ENCODE data around the gene SLC49A4.

Gene SLC49A4

GRCh38 chr3:122916580-122916979, 121.7 kb downstream of the SLC49A4 start:
- TF ChIP-seq ZNF274 (IDR thresholded peaks at IDR 0.05; ENCODE audit: low read depth, low read length): no peak
- no peak overlapping the region for H3K4me3 ChIP-seq (ENCODE audit: low read length)

GRCh38 chr3:122917412-122917811, 122.5 kb downstream of the SLC49A4 start:
- H3K4me3 ChIP-seq (ENCODE audit: low read length): no peak overlapping the region
- no peak for TF ChIP-seq ZNF274 (IDR thresholded peaks at IDR 0.05; ENCODE audit: low read depth, low read length)

GRCh38 chr3:122918576-122919290, 123.9 kb downstream of the SLC49A4 start:
- no peak overlapping the region for H3K4me3 ChIP-seq (ENCODE audit: low read length)

GRCh38 chr3:122919291-122919610, 124.4 kb downstream of the SLC49A4 start:
- no peak for TF ChIP-seq ZNF274 (IDR thresholded peaks at IDR 0.05; ENCODE audit: low read depth, low read length)
- H3K4me3 ChIP-seq (ENCODE audit: low read length): no peak overlapping the region

More at GRCh38 chr3:122918576-122919290, 123.9 kb downstream of the SLC49A4 start:
- no peak for TF ChIP-seq ZNF274 (IDR thresholded peaks at IDR 0.05; ENCODE audit: low read depth, low read length)

GRCh38 chr3:122920986-122921385, 126.1 kb downstream of the SLC49A4 start:
- TF ChIP-seq ZNF274 (IDR thresholded peaks at IDR 0.05; ENCODE audit: low read depth, low read length): no peak
- no peak overlapping the region for H3K4me3 ChIP-seq (ENCODE audit: low read length)

- no peak for TF ChIP-seq ZNF274 (IDR thresholded peaks at IDR 0.05; ENCODE audit: low read depth, low read length)
- no peak overlapping the region; the same call in 1 of the 2 replicates for H3K4me3 ChIP-seq (ENCODE audit: low read length)
Measured at GRCh38 chr3:122921791-122922651, 127.2 kb downstream of the SLC49A4 start.

- TF ChIP-seq ZNF274 (IDR thresholded peaks at IDR 0.05; ENCODE audit: low read depth, low read length): no peak
- H3K4me3 ChIP-seq (ENCODE audit: low read length): no peak overlapping the region
Measured at GRCh38 chr3:122923611-122924010, 128.7 kb downstream of the SLC49A4 start.

- TF ChIP-seq ZNF274 (IDR thresholded peaks at IDR 0.05; ENCODE audit: low read depth, low read length): no peak
- H3K4me3 ChIP-seq (ENCODE audit: low read length): no peak overlapping the region
Measured at GRCh38 chr3:122924056-122924455, 129.2 kb downstream of the SLC49A4 start.

GRCh38 chr3:122925756-122926155, 130.9 kb downstream of the SLC49A4 start:
- H3K4me3 ChIP-seq (ENCODE audit: low read length): no peak overlapping the region
- no peak for TF ChIP-seq ZNF274 (IDR thresholded peaks at IDR 0.05; ENCODE audit: low read depth, low read length)

GRCh38 chr3:122926322-122926721, 131.5 kb downstream of the SLC49A4 start:
- TF ChIP-seq ZNF274 (IDR thresholded peaks at IDR 0.05; ENCODE audit: low read depth, low read length): no peak
- no peak overlapping the region for H3K4me3 ChIP-seq (ENCODE audit: low read length)

- H3K4me3 ChIP-seq (ENCODE audit: low read length): no peak overlapping the region
- no peak for TF ChIP-seq ZNF274 (IDR thresholded peaks at IDR 0.05; ENCODE audit: low read depth, low read length)
Measured at GRCh38 chr3:122926811-122927210, 131.9 kb downstream of the SLC49A4 start.

- TF ChIP-seq ZNF274 (IDR thresholded peaks at IDR 0.05; ENCODE audit: low read depth, low read length): no peak
- no peak overlapping the region for H3K4me3 ChIP-seq (ENCODE audit: low read length)
Measured at GRCh38 chr3:122927726-122928125, 132.9 kb downstream of the SLC49A4 start.

- TF ChIP-seq ZNF274 (IDR thresholded peaks at IDR 0.05; ENCODE audit: low read depth, low read length): no peak
- no peak overlapping the region for H3K4me3 ChIP-seq (ENCODE audit: low read length)
Measured at GRCh38 chr3:122928396-122929187, 133.7 kb downstream of the SLC49A4 start.

All from GM08714 (cell line).